Natural killer cell (primary cell): ENCODE measurements around the gene CYP39A1. TPM values are rescaled to one million over a fixed set of nuclear protein-coding genes. Genes with fewer than 3 reads are reported as not detected.

Experiments used
- ATAC-seq, 3 donors: fragments of 150-1000 bp in 2 of 3; fragments of 200-7000 bp in 1 of 3; cut with Tn5 transposase; 1 replicate in 1 of 3; 2 replicates in 2 of 3; pipeline ENCODE4 v1.10.0; 2021; ENCODE audit warnings: mild to moderate bottlenecking in 2 of 3, moderate library complexity in 2 of 3
- DNase-seq, 2 donors: peaks; one replicate each; pipeline versions ENCODE4 v3.0.0 to v3.0.0-alpha.2; 2013 to 2021; ENCODE audit warnings: mixed read lengths in 1 of 2
- H3K27ac ChIP-seq: one replicate; pipeline ENCODE4 v1.5.1; 2013; ENCODE audit warnings: mild to moderate bottlenecking, low read length
- H3K27me3 ChIP-seq: one replicate; pipeline ENCODE4 v1.6.1; 2013; ENCODE audit warnings: low read length; ENCODE audit not compliant: control insufficient read depth, insufficient read depth
- H3K36me3 ChIP-seq: one replicate; pipeline ENCODE4 v1.6.1; 2013; ENCODE audit warnings: low read length; ENCODE audit not compliant: control insufficient read depth, insufficient read depth
- H3K4me1 ChIP-seq: one replicate; pipeline ENCODE4 v1.6.1; 2013; ENCODE audit warnings: low read length; ENCODE audit not compliant: control insufficient read depth, insufficient read depth
- H3K4me3 ChIP-seq: one replicate; pipeline ENCODE4 v1.5.1; 2013; ENCODE audit warnings: low read length
- H3K9me3 ChIP-seq: one replicate; pipeline ENCODE4 v1.6.1; 2013; ENCODE audit warnings: low read length; ENCODE audit not compliant: control insufficient read depth, insufficient read depth
- H3K27ac Mint-ChIP-seq, 2 donors: one replicate each; pipeline ENCODE4 v1.8.0; 2022; ENCODE audit warnings: mild to moderate bottlenecking in 2 of 2, mixed read lengths in 2 of 2, moderate library complexity in 1 of 2
- H3K27me3 Mint-ChIP-seq, 2 donors: one replicate each; pipeline ENCODE4 v1.8.0; 2022; ENCODE audit warnings: low read depth in 2 of 2, mixed read lengths in 2 of 2
- H3K36me3 Mint-ChIP-seq: one replicate; pipeline ENCODE4 v1.8.0; 2022; ENCODE audit warnings: mixed read lengths
- H3K4me1 Mint-ChIP-seq, 2 donors: one replicate each; pipeline ENCODE4 v1.8.0; 2022; ENCODE audit warnings: mixed read lengths in 2 of 2
- H3K4me3 Mint-ChIP-seq: one replicate; pipeline ENCODE4 v1.8.0; 2022; ENCODE audit warnings: mild to moderate bottlenecking, moderate library complexity, mixed read lengths
- H3K9me3 Mint-ChIP-seq, 2 donors: one replicate each; pipeline ENCODE4 v1.8.0; 2022; ENCODE audit warnings: mixed read lengths in 2 of 2
- WGBS: methylation state at CpG from one replicate; pipeline ENCODE4 v1.1.7; 2013; ENCODE audit warnings: missing lambda C conversion rate; ENCODE audit not compliant: insufficient coverage; 5-methylcytosine and 5-hydroxymethylcytosine counted together
- intact Hi-C: fragments of 100-400 bp; cut with micrococcal nuclease; formaldehyde crosslinking; loops from one replicate; pipeline ENCODE4 v1.14.2; 2022
- total RNA-seq, 4 donors: library from RNA; stranded (reverse); fragments of 120-200 nt in 1 of 4; gene quantifications; one replicate each; pipeline versions ENCODE4 v1.2.3 to v1.2.4, GENCODE V29; 2013 to 2022
- TF ChIP-seq, protein P1 (sequence below): fragments of 200-600 bp; IDR thresholded peaks from one replicate; pipeline ENCODE4 v1.8.0; 2022; ENCODE audit warnings: antibody characterized with exemption

The CYP39A1 gene
- total RNA-seq, 3 donors from 2014 or later (not counting 1 experiment from before 2014, with no cell fraction given), result not detected

DNA sequence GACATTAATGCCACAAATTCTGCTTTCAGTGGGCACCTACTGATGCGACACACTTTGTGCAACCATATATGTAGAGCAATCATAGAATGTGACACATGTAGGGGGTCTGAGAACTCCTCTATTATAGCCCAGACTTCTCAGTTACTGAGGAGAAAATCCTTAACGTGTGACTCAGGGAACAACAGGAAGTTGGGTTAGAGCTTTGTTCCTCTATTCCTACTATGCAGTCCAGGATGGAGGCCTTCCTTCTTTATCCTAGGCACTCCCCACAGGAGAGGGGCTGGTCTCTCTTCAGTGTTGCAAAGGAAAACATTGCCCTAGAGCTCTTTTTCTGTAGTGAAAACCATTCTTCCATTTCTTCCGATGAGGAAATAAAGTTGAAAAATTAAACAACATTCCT, 121.7 kb downstream of the CYP39A1 start:
- H3K4me1 Mint-ChIP-seq, result no peaks in the 10 kb centered on the region
- H3K9me3 ChIP-seq, result no peaks in the 10 kb centered on the region
- ATAC-seq, result no peak
- TF ChIP-seq, protein P1, sequence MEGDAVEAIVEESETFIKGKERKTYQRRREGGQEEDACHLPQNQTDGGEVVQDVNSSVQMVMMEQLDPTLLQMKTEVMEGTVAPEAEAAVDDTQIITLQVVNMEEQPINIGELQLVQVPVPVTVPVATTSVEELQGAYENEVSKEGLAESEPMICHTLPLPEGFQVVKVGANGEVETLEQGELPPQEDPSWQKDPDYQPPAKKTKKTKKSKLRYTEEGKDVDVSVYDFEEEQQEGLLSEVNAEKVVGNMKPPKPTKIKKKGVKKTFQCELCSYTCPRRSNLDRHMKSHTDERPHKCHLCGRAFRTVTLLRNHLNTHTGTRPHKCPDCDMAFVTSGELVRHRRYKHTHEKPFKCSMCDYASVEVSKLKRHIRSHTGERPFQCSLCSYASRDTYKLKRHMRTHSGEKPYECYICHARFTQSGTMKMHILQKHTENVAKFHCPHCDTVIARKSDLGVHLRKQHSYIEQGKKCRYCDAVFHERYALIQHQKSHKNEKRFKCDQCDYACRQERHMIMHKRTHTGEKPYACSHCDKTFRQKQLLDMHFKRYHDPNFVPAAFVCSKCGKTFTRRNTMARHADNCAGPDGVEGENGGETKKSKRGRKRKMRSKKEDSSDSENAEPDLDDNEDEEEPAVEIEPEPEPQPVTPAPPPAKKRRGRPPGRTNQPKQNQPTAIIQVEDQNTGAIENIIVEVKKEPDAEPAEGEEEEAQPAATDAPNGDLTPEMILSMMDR, result no peak
- no peak overlapping the region for H3K27ac ChIP-seq
- no peaks in the 10 kb centered on the region for H3K36me3 Mint-ChIP-seq
- no peaks in the 10 kb centered on the region for H3K4me1 ChIP-seq
- intact Hi-C loops, result no loop called here
- H3K27me3 ChIP-seq, result peaks cover 8% of the 10 kb centered on the region
- H3K27me3 Mint-ChIP-seq, result peaks cover 14 to 21% of the 10 kb centered on the region in 2 donors
- no peaks in the 10 kb centered on the region for H3K36me3 ChIP-seq
- DNase-seq, result no peak
- H3K4me3 Mint-ChIP-seq, result no peak overlapping the region
- whole genome bisulfite sequencing, result 63% methylated on average over 3 of the region's 3 CpGs
- no peaks in the 10 kb centered on the region for H3K9me3 Mint-ChIP-seq
- H3K4me3 ChIP-seq, result no peak overlapping the region
- no peak overlapping the region for H3K27ac Mint-ChIP-seq

DNA sequence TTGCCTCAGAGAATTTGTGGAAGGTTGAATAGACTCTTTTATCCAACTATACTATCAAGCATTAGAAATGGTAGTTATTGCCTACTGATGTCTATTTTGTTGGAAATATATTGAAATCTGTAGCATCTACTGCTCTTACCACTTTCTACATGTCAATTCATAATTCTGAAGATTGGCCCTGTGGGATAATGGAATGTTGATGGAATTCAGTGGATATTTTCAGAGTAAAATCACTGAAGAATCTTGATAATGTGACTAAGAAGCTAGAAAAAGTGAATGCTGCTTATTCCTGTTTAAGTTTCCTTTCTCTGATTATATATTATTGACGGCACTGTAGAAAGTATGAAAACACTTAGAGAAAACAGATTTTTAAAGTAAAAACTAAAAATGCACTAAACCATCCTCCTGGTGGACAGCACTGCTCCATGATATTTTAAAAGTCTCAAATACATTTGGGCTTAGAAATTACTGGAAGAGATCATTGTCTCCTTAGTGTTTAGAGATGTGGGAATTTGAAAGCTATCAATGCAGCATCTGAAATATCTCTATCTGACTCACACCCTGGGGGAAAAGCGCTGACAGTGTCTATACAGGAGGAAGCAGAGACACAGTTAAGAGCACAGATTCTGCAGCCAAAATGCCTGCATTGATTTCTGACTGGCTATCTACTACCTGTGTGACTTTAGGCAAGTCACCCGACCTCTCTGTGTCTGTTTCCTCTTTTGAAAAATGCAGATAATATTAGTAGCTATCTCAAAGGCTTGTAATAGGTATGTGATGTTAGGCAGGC, 123.5 kb downstream of the CYP39A1 start:
- no peak overlapping the region for H3K27ac Mint-ChIP-seq

DNA sequence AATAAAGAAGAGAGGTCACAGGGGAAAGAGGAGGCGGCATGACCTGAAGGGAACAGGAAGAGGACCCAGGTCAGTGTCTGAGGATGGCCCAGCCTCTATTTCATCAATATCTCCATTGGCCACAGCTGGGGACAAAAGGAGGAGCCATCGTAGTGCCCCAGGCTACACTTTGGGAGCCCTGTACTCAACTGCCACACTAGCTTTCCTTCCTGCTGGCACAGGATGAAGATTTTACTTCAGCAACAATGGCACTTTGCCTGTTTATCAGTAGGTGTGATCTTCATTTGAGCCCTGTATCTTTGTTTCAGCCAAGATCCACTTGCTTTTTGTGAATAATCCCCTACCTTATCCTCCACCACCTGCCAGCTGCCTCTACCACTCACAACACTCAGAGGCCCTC, 126.0 kb downstream of the CYP39A1 start:
- no peak overlapping the region for H3K4me3 Mint-ChIP-seq
- H3K36me3 Mint-ChIP-seq, result no peaks in the 10 kb centered on the region
- Histone ChIP-seq H3K4me1 (no peaks in the 10 kb centered on the region), H3K9me3 (no peaks in the 10 kb centered on the region), H3K27ac (no peak overlapping the region), H3K36me3 (no peaks in the 10 kb centered on the region), H3K4me3 (no peak overlapping the region), H3K27me3 (peaks cover 8% of the 10 kb centered on the region)
- ATAC-seq (no peak), DNase-seq (no peak)
- H3K27ac Mint-ChIP-seq, result no peak overlapping the region
- no peaks in the 10 kb centered on the region for H3K4me1 Mint-ChIP-seq
- TF ChIP-seq, protein P1, result no peak
- intact Hi-C loops, result no loop called here
- H3K27me3 Mint-ChIP-seq, result peaks cover 17 to 51% of the 10 kb centered on the region in 2 donors
- H3K9me3 Mint-ChIP-seq, result peaks cover 0 to 2% of the 10 kb centered on the region in 2 donors
- WGBS, result 85% methylated on average over 2 of the region's 2 CpGs

More for the DNA sequence above, 123.5 kb downstream of the CYP39A1 start:
- peaks cover 8% of the 10 kb centered on the region for H3K27me3 ChIP-seq
- H3K9me3 Mint-ChIP-seq, result no peaks in the 10 kb centered on the region
- H3K36me3 ChIP-seq, result no peaks in the 10 kb centered on the region
- TF ChIP-seq, protein P1, result no peak
- no peak overlapping the region for H3K27ac ChIP-seq
- peaks cover 17 to 36% of the 10 kb centered on the region in 2 donors for H3K27me3 Mint-ChIP-seq
- H3K4me1 Mint-ChIP-seq, result no peaks in the 10 kb centered on the region
- WGBS, result 77% methylated on average over 2 of the region's 3 CpGs
- no peak overlapping the region for H3K4me3 Mint-ChIP-seq
- no peak for DNase-seq
- no peak for ATAC-seq
- H3K9me3 ChIP-seq, result no peaks in the 10 kb centered on the region
- no peak overlapping the region for H3K4me3 ChIP-seq
- no peaks in the 10 kb centered on the region for H3K4me1 ChIP-seq
- intact Hi-C loops, result no loop called here
- H3K36me3 Mint-ChIP-seq, result no peaks in the 10 kb centered on the region

DNA sequence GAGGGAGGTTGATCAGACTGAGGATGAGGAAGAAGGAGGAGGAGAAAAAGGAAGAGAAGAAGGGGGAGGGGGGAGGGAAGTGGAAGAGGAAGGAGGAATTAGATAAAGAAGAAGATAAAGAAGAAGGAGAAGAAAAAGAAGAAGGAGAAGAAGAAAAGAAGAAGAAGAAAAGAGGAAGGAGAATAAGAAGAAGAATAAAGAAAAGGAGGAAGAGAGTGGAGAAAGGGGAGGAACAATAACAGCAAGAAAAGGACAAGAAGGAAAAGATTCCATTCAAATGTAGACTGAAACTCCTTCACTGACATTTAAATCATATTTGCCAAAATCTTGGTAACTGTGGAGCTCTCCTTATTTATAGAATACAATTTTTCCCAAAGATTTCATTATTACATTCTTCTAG, 127.0 kb downstream of the CYP39A1 start:
- no peak for ATAC-seq
- peaks cover 8% of the 10 kb centered on the region for H3K27me3 ChIP-seq
- intact Hi-C loops, result no loop called here
- no peaks in the 10 kb centered on the region for H3K36me3 ChIP-seq
- no peak for DNase-seq
- no peaks in the 10 kb centered on the region for H3K4me1 ChIP-seq
- H3K27me3 Mint-ChIP-seq, result peaks cover 17 to 56% of the 10 kb centered on the region in 2 donors
- H3K4me1 Mint-ChIP-seq, result no peaks in the 10 kb centered on the region
- TF ChIP-seq, protein P1, result no peak
- no peak overlapping the region for H3K4me3 ChIP-seq
- H3K27ac ChIP-seq, result no peak overlapping the region
- no peak overlapping the region for H3K4me3 Mint-ChIP-seq
- peaks cover 0 to 2% of the 10 kb centered on the region in 2 donors for H3K9me3 Mint-ChIP-seq
- no peak overlapping the region for H3K27ac Mint-ChIP-seq
- H3K9me3 ChIP-seq, result no peaks in the 10 kb centered on the region
- no peaks in the 10 kb centered on the region for H3K36me3 Mint-ChIP-seq
